Loucy (cell line): Measurements from ENCODE around the gene FANCL.

Experiments used
- H2AFZ ChIP-seq: fragments of 200-600 bp; sonication (generic); 2 replicates; pipeline ENCODE4 v1.6.0; 2016; ENCODE audit warnings: antibody characterized with exemption, mild to moderate bottlenecking, low read length, moderate library complexity
- H3F3A ChIP-seq: fragments of 200-600 bp; 2 replicates; pipeline ENCODE4 v1.6.0; 2016; ENCODE audit warnings: antibody characterized with exemption, low read depth, mild to moderate bottlenecking
- H3K27me3 ChIP-seq: fragments of 200-600 bp; sonication (generic); 2 replicates; pipeline ENCODE4 v1.6.1; 2014; ENCODE audit warnings: low read length, mild to moderate bottlenecking; ENCODE audit not compliant: insufficient read depth, poor library complexity, severe bottlenecking
- H3K36me3 ChIP-seq: fragments of 200-600 bp; sonication (generic); 2 replicates; pipeline ENCODE4 v1.6.1; 2016; ENCODE audit warnings: low read length; ENCODE audit not compliant: insufficient read depth
- H3K4me1 ChIP-seq: fragments of 200-600 bp; sonication (generic); 2 replicates; pipeline ENCODE4 v1.5.1; 2014; ENCODE audit warnings: low read length, mild to moderate bottlenecking; ENCODE audit not compliant: insufficient read depth, poor library complexity, severe bottlenecking
- H3K4me2 ChIP-seq: fragments of 200-600 bp; sonication (generic); 2 replicates; pipeline ENCODE4 v1.6.0; 2014; ENCODE audit warnings: antibody characterized with exemption, low read length, low read depth, mild to moderate bottlenecking; ENCODE audit not compliant: poor library complexity, severe bottlenecking
- H3K4me3 ChIP-seq: fragments of 200-600 bp; sonication (generic); 2 replicates; pipeline ENCODE4 v1.5.1; 2014; ENCODE audit warnings: low read length, mild to moderate bottlenecking, mixed read lengths; ENCODE audit not compliant: poor library complexity, severe bottlenecking
- H3K79me2 ChIP-seq: fragments of 200-600 bp; sonication (generic); 2 replicates; pipeline ENCODE4 v1.6.1; 2014; ENCODE audit warnings: low read length; ENCODE audit not compliant: insufficient read depth
- H3K9ac ChIP-seq: fragments of 200-600 bp; sonication (generic); 2 replicates; pipeline ENCODE4 v1.6.0; 2014; ENCODE audit warnings: mild to moderate bottlenecking, low read depth, low read length, moderate library complexity; ENCODE audit not compliant: poor library complexity, severe bottlenecking
- H3K9me2 ChIP-seq: fragments of 200-600 bp; sonication (generic); replicated peaks from 2 replicates; pipeline ENCODE4 v1.6.1; 2016; ENCODE audit warnings: low read depth, low read length, mixed read lengths
- H3K9me3 ChIP-seq: fragments of 200-600 bp; sonication (generic); 2 replicates; pipeline ENCODE4 v1.6.1; 2014; ENCODE audit warnings: mild to moderate bottlenecking, antibody characterized with exemption, low read length, low read depth; ENCODE audit not compliant: insufficient read depth
- H4K20me1 ChIP-seq: fragments of 200-600 bp; sonication (generic); 2 replicates; pipeline ENCODE4 v1.6.0; 2014; ENCODE audit warnings: antibody characterized with exemption, low read length, mild to moderate bottlenecking; ENCODE audit not compliant: insufficient read depth, poor library complexity, severe bottlenecking
- CTCF ChIP-seq: fragments of 200-600 bp; sonication (generic); conservative IDR thresholded peaks from 2 replicates; pipeline ENCODE4 v1.5.1; 2014; ENCODE audit warnings: mild to moderate bottlenecking, antibody characterized with exemption, low read length
- EZH2phosphoT487 ChIP-seq: fragments of 200-600 bp; IDR thresholded peaks from 2 replicates; pipeline ENCODE4 v1.6.1; 2018; ENCODE audit warnings: antibody characterized with exemption, mild to moderate bottlenecking, moderate library complexity, borderline replicate concordance

Gene FANCL

GRCh38 chr2:58235170-58235569, 6.0 kb downstream of the FANCL start:
- peaks cover 86% of the 10 kb centered on the region for H4K20me1 ChIP-seq
- H3K4me2 ChIP-seq = peak overlapping the region; percentile 94
- no peaks in the 10 kb centered on the region for H3K36me3 ChIP-seq
- TF ChIP-seq CTCF = no peak
- TF ChIP-seq EZH2phosphoT487 = no peak
- no peaks in the 10 kb centered on the region for H3K9me3 ChIP-seq
- peaks cover 77% of the 10 kb centered on the region for H3K4me1 ChIP-seq
- peaks cover 9% of the 10 kb centered on the region; the same call in 1 of the 2 replicates for H3F3A ChIP-seq
- H2AFZ ChIP-seq = no peak overlapping the region
- no peaks in the 10 kb centered on the region for H3K27me3 ChIP-seq
- H3K4me3 ChIP-seq = peak overlapping the region; percentile 83
- no peak overlapping the region for H3K9ac ChIP-seq
- no peaks in the 10 kb centered on the region for H3K9me2 ChIP-seq
- H3K79me2 ChIP-seq = peaks cover 98% of the 10 kb centered on the region

- no peaks in the 10 kb centered on the region for H3K27me3 ChIP-seq
- TF ChIP-seq CTCF = no peak
- TF ChIP-seq EZH2phosphoT487 = no peak
- H3K4me2 ChIP-seq = no peak overlapping the region
- peaks cover 20% of the 10 kb centered on the region for H3K4me1 ChIP-seq
- H3K9me2 ChIP-seq = no peaks in the 10 kb centered on the region
- H2AFZ ChIP-seq = no peak overlapping the region
- H3K9ac ChIP-seq = no peak overlapping the region
- H3K9me3 ChIP-seq = no peaks in the 10 kb centered on the region
- no peak overlapping the region for H3K4me3 ChIP-seq
- peaks cover 39% of the 10 kb centered on the region for H3K79me2 ChIP-seq
- peaks cover 26% of the 10 kb centered on the region for H3K36me3 ChIP-seq
- H4K20me1 ChIP-seq = peaks cover 22% of the 10 kb centered on the region
- no peaks in the 10 kb centered on the region for H3F3A ChIP-seq
Measured at GRCh38 chr2:58228299-58228698, 12.8 kb downstream of the FANCL start.

GRCh38 chr2:58227171-58227917, 13.8 kb downstream of the FANCL start:
- Histone ChIP-seq H3K36me3 (peaks cover 26% of the 10 kb centered on the region), H3K4me1 (peaks cover 12% of the 10 kb centered on the region), H3K9ac (no peak overlapping the region), H3K27me3 (no peaks in the 10 kb centered on the region), H3K4me3 (no peak overlapping the region), H3K9me3 (no peaks in the 10 kb centered on the region), H3K9me2 (no peaks in the 10 kb centered on the region), H3F3A (no peaks in the 10 kb centered on the region), H3K79me2 (peaks cover 30% of the 10 kb centered on the region; the same call in 1 of the 2 replicates), H2AFZ (no peak overlapping the region), H4K20me1 (peaks cover 13% of the 10 kb centered on the region), H3K4me2 (no peak overlapping the region)
- TF ChIP-seq EZH2phosphoT487 = no peak
- no peak for TF ChIP-seq CTCF
